ENCODE data around the gene PAX2. TPM values are rescaled to one million over a fixed set of nuclear protein-coding genes. Genes with fewer than 3 reads are reported as not detected.
A peak's percentile ranks its signal among the peaks of the same experiment; 100 is the strongest.

PAX2 gene
- total and polyA plus RNA-seq, 2 experiments from 2014 or later = not detected

GRCh38 chr10:100735087-100735336 is 10.4 kb upstream of the PAX2 start:
- no peak overlapping the region for H3K27ac ChIP-seq
- no peak overlapping the region for H2AFZ ChIP-seq
- DNase-seq (ENCODE audit: low spot score) = no peak
- no peaks in the 10 kb centered on the region for H3K9me2 ChIP-seq (replicated peaks; ENCODE audit: insufficient read depth)
- TF ChIP-seq EZH2phosphoT487 (IDR thresholded peaks at IDR 0.05; ENCODE audit: low read depth, severe bottlenecking, unreplicated experiment) (no peak), EZH2 (IDR thresholded peaks at IDR 0.05; ENCODE audit: borderline replicate concordance) (no peak), CTCF (IDR thresholded peaks at IDR 0.05; ENCODE audit: poor library complexity) (no peak)
- peak overlapping the region; percentile 63 for H3K4me2 ChIP-seq
- no peak overlapping the region for H3K4me3 ChIP-seq
- 11% methylated on average over 6 of the region's 7 CpGs for WGBS (ENCODE audit: low lambda C conversion rate, missing lambda C conversion rate)
- no peaks in the 10 kb centered on the region for H3K9me3 ChIP-seq (ENCODE audit: low read depth)
- peaks cover 100% of the 10 kb centered on the region for H3K27me3 ChIP-seq
- peaks cover 29% of the 10 kb centered on the region for H3K4me1 ChIP-seq (ENCODE audit: insufficient read depth)
- H4K20me1 ChIP-seq (ENCODE audit: insufficient read depth, poor library complexity, severe bottlenecking) = no peaks in the 10 kb centered on the region
- no peaks in the 10 kb centered on the region for H3K79me2 ChIP-seq
- no peaks in the 10 kb centered on the region for H3K36me3 ChIP-seq (replicated peaks; ENCODE audit: insufficient read depth, low read depth)

- Histone ChIP-seq H3K9me2 (replicated peaks; ENCODE audit: insufficient read depth) (no peaks in the 10 kb centered on the region), H3K79me2 (no peaks in the 10 kb centered on the region), H3K9me3 (ENCODE audit: low read depth) (no peaks in the 10 kb centered on the region), H3K4me1 (ENCODE audit: insufficient read depth) (peaks cover 23% of the 10 kb centered on the region), H3K4me3 (no peak overlapping the region), H4K20me1 (ENCODE audit: insufficient read depth, poor library complexity, severe bottlenecking) (no peaks in the 10 kb centered on the region), H3K27ac (no peak overlapping the region), H3K27me3 (peaks cover 100% of the 10 kb centered on the region), H3K36me3 (replicated peaks; ENCODE audit: insufficient read depth, low read depth) (no peaks in the 10 kb centered on the region), H3K4me2 (peak overlapping the region; percentile 63), H2AFZ (peak overlapping the region; percentile 40)
- 3% methylated on average over 63 of the region's 73 CpGs for WGBS (ENCODE audit: low lambda C conversion rate, missing lambda C conversion rate)
- DNase-seq (ENCODE audit: low spot score) = no peak
- TF ChIP-seq EZH2 (IDR thresholded peaks at IDR 0.05; ENCODE audit: borderline replicate concordance) (peak; percentile 100), EZH2phosphoT487 (IDR thresholded peaks at IDR 0.05; ENCODE audit: low read depth, severe bottlenecking, unreplicated experiment) (no peak), CTCF (IDR thresholded peaks at IDR 0.05; ENCODE audit: poor library complexity) (no peak)
Measured at GRCh38 chr10:100735337-100736143, 9.8 kb upstream of the PAX2 start.

GRCh38 chr10:100736144-100736808 is 9.1 kb upstream of the PAX2 start:
- H3K9me3 ChIP-seq (ENCODE audit: low read depth) = no peaks in the 10 kb centered on the region
- no peaks in the 10 kb centered on the region for H4K20me1 ChIP-seq (ENCODE audit: insufficient read depth, poor library complexity, severe bottlenecking)
- TF ChIP-seq EZH2 (IDR thresholded peaks at IDR 0.05; ENCODE audit: borderline replicate concordance) (no peak), EZH2phosphoT487 (IDR thresholded peaks at IDR 0.05; ENCODE audit: low read depth, severe bottlenecking, unreplicated experiment) (no peak), CTCF (IDR thresholded peaks at IDR 0.05; ENCODE audit: poor library complexity) (no peak)
- H3K27ac ChIP-seq = no peak overlapping the region
- no peak for DNase-seq (ENCODE audit: low spot score)
- no peaks in the 10 kb centered on the region for H3K79me2 ChIP-seq
- no peak overlapping the region for H3K4me2 ChIP-seq
- H3K4me3 ChIP-seq = no peak overlapping the region
- H3K27me3 ChIP-seq = peaks cover 100% of the 10 kb centered on the region
- no peak overlapping the region for H2AFZ ChIP-seq
- H3K36me3 ChIP-seq (replicated peaks; ENCODE audit: insufficient read depth, low read depth) = no peaks in the 10 kb centered on the region
- peaks cover 18% of the 10 kb centered on the region for H3K4me1 ChIP-seq (ENCODE audit: insufficient read depth)
- no peaks in the 10 kb centered on the region for H3K9me2 ChIP-seq (replicated peaks; ENCODE audit: insufficient read depth)
- 27% methylated on average over 6 of the region's 6 CpGs for WGBS (ENCODE audit: low lambda C conversion rate, missing lambda C conversion rate)

Data from hepatocyte (in vitro differentiated cells).